Measurements from ENCODE around the gene NHEJ1.

The NHEJ1 gene

GRCh38 chr2:219082332-219082958 is 78.2 kb downstream of the NHEJ1 start:
- Histone ChIP-seq H3K4me3 (ENCODE audit: low read depth, low read length, poor library complexity, severe bottlenecking) (no peak overlapping the region), H3K9me3 (ENCODE audit: low read length) (no peaks in the 10 kb centered on the region), H3F3A (ENCODE audit: insufficient read depth, low read length) (no peaks in the 10 kb centered on the region), H3K27ac (ENCODE audit: low read depth, low read length, poor library complexity, severe bottlenecking) (no peak overlapping the region), H3K4me2 (ENCODE audit: low read length) (no peak overlapping the region), H4K20me1 (ENCODE audit: insufficient read depth, low read length) (no peaks in the 10 kb centered on the region), H3K9me2 (ENCODE audit: low read depth, low read length) (no peaks in the 10 kb centered on the region), H3K9ac (ENCODE audit: low read length) (no peak overlapping the region), H3K4me1 (ENCODE audit: insufficient read depth, low read length, severe bottlenecking) (no peaks in the 10 kb centered on the region), H3K27me3 (ENCODE audit: insufficient read depth, low read length) (no peaks in the 10 kb centered on the region), H3K36me3 (ENCODE audit: insufficient read depth, low read length) (no peaks in the 10 kb centered on the region), H2AFZ (ENCODE audit: low read length) (no peak overlapping the region), H3K79me2 (ENCODE audit: insufficient read depth, low read length) (no peaks in the 10 kb centered on the region)
- TF ChIP-seq CTCF (IDR thresholded peaks at IDR 0.05; ENCODE audit: low read length) (no peak), EZH2 (IDR thresholded peaks at IDR 0.05; ENCODE audit: borderline replicate concordance, low read length) (no peak)

GRCh38 chr2:219081701-219082331 is 78.8 kb downstream of the NHEJ1 start:
- Histone ChIP-seq H3K9ac (ENCODE audit: low read length) (no peak overlapping the region), H3K27me3 (ENCODE audit: insufficient read depth, low read length) (no peaks in the 10 kb centered on the region), H3K36me3 (ENCODE audit: insufficient read depth, low read length) (peaks cover 5% of the 10 kb centered on the region; the same call in 1 of the 2 replicates), H3K79me2 (ENCODE audit: insufficient read depth, low read length) (no peaks in the 10 kb centered on the region), H3F3A (ENCODE audit: insufficient read depth, low read length) (no peaks in the 10 kb centered on the region), H3K9me3 (ENCODE audit: low read length) (no peaks in the 10 kb centered on the region), H3K4me1 (ENCODE audit: insufficient read depth, low read length, severe bottlenecking) (no peaks in the 10 kb centered on the region), H3K27ac (ENCODE audit: low read depth, low read length, poor library complexity, severe bottlenecking) (no peak overlapping the region), H3K9me2 (ENCODE audit: low read depth, low read length) (no peaks in the 10 kb centered on the region), H2AFZ (ENCODE audit: low read length) (no peak overlapping the region), H4K20me1 (ENCODE audit: insufficient read depth, low read length) (no peaks in the 10 kb centered on the region), H3K4me3 (ENCODE audit: low read depth, low read length, poor library complexity, severe bottlenecking) (no peak overlapping the region), H3K4me2 (ENCODE audit: low read length) (no peak overlapping the region)
- TF ChIP-seq CTCF (IDR thresholded peaks at IDR 0.05; ENCODE audit: low read length) (no peak), EZH2 (IDR thresholded peaks at IDR 0.05; ENCODE audit: borderline replicate concordance, low read length) (no peak)

GRCh38 chr2:219081096-219081495 is 79.5 kb downstream of the NHEJ1 start:
- no peak overlapping the region for H2AFZ ChIP-seq (ENCODE audit: low read length)
- no peak overlapping the region for H3K4me2 ChIP-seq (ENCODE audit: low read length)
- no peak overlapping the region for H3K4me3 ChIP-seq (ENCODE audit: low read depth, low read length, poor library complexity, severe bottlenecking)
- no peak overlapping the region for H3K9ac ChIP-seq (ENCODE audit: low read length)
- no peak for TF ChIP-seq EZH2 (IDR thresholded peaks at IDR 0.05; ENCODE audit: borderline replicate concordance, low read length)
- H3K9me2 ChIP-seq (ENCODE audit: low read depth, low read length), result no peaks in the 10 kb centered on the region
- H3K9me3 ChIP-seq (ENCODE audit: low read length), result no peaks in the 10 kb centered on the region
- H3K27me3 ChIP-seq (ENCODE audit: insufficient read depth, low read length), result no peaks in the 10 kb centered on the region
- H3K4me1 ChIP-seq (ENCODE audit: insufficient read depth, low read length, severe bottlenecking), result no peaks in the 10 kb centered on the region
- peaks cover 8% of the 10 kb centered on the region; the same call in 1 of the 2 replicates for H3K36me3 ChIP-seq (ENCODE audit: insufficient read depth, low read length)
- H3K79me2 ChIP-seq (ENCODE audit: insufficient read depth, low read length), result no peaks in the 10 kb centered on the region
- no peak overlapping the region for H3K27ac ChIP-seq (ENCODE audit: low read depth, low read length, poor library complexity, severe bottlenecking)
- no peaks in the 10 kb centered on the region for H3F3A ChIP-seq (ENCODE audit: insufficient read depth, low read length)
- H4K20me1 ChIP-seq (ENCODE audit: insufficient read depth, low read length), result no peaks in the 10 kb centered on the region

All from OCI-LY1 (cell line).